NOMO-1 treated with dmso at 0.1 percent for 144 hours (cell line): ENCODE measurements around the gene MSN.
"Not testable (repeated sequence)": the region's sequence is repeated elsewhere in the genome, so short reads cannot be mapped to it uniquely, and the experiment has no call there.

Experiments
- DNase-seq: peaks from one replicate; lab custom pipeline; 2025; ENCODE audit not compliant: unreplicated experiment; lab: John Stamatoyannopoulos, UW

MSN gene

DNA sequence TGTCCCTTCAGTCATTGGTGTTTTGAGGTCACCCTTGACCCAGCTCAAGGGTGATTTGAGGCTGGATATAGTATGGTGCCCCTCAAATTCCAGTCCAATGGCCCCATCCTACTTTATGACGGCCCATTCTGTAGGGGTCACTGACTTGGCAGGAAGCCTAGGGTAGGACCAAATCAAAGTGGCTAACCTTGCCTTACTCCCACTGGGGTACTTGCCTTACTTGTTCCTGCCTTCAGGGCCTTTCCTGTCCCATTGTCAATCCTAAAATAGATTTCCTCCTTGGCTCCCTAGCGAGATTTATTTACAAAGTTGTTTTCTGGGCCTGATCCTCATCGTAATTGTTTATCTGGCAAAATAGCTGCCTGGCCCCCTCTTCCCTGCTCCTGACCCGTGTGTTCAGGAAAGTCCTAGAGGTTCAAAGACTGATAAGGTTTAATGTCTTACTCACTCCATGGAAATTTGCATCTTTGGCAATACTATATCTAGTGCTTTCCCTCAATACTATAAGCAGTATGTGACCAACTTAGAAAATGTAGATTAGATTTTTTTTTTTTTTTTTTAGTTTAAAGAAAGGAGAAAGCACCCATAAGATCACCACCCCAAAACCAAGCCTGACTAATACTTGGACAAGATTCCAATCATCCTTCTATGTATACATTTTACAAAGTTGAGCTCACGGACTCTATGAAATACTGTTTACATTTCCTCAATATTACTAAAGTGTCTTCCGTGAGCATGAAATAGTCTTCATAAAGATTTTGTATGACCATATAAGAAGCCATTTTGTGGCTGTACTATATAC lies 44.8 kb downstream of the MSN start:
- no peak for DNase-seq

DNA sequence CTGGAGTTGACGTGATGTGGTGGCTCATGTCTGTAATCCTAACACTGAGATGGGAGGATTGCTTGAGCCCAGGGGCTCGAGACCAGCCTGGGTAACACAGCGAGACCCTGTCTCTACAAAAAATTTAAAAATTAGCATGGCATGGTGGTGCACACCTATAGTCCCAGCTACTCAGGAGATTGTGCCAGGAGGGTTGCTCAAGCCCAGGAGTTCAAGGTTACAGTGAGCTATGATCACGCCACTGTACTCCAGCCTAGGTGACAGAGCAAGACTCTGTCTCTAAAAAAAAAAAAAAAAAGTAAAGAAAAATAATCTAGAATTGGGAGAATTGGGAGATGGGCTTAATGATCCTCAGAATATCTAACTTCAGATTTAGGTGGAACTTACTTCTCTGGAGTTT lies 51.1 kb downstream of the MSN start:
- DNase-seq: no peak

DNA sequence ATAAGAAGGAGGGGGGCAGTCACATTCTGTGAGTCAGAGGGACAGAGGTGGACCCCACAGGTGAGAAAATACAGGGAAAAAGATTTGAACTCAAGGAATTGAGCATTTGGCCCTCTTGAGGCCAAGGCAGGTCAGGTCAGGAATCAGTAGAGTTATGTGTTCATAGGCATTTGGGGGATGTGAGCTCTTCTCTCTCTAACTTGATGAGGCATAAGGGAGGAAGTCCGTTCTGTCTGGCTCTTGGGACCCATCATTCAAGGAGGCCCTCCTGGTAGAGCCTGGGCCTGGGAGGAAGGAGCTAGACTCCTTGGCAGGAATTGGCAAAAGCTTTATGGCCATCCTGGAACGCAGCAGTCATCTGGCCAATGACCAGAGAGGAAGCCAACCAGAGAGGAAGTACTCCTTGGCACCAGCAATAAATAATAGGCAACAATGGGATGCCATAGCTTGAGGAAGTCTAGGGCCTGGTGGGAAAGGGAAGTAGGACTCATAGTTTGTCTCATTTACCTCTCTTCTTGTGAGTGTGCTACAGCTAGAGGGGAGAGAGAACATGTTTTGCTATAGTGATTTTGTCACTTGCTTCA lies 53.0 kb downstream of the MSN start:
- DNase-seq: peak; percentile 68

DNA sequence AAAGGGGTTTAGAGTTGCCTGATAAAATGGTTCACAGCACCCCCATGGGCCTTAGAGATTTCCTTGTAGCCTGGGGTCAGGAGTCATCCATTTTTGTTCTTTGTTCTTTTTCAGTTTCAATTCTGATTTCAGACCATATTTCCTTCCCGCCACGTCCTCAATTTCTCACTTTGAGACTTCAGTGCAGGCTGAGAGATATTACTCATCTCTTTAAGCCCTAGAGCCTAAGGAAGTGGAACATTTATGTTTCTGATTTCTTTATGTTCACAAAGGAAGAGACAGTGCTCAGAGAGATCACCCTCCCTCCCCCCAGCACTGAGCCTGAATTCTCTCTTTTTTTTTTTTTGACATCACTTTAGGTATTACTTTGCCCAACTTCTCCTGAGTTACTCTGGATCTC lies 56.3 kb downstream of the MSN start:
- no peak for DNase-seq

DNA sequence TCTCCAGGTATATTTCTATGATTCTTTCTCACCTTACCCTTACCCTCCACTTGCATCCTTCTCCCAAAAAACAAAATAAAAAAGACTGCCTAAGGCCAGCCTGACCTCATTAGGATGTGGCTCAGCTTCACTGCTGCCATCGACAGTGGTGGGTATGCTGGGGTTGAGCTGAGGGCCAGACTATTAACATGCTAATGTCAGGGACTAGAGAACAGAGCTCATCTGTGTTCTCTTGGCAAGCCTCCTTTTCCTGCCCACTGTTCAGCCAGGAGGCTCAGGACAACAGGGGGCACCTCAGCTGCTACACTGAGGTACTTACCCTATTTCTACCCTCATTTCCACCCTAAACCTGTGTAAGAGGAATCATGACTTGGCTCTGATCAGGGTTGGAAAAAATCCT lies 59.3 kb downstream of the MSN start:
- DNase-seq: no peak

DNA sequence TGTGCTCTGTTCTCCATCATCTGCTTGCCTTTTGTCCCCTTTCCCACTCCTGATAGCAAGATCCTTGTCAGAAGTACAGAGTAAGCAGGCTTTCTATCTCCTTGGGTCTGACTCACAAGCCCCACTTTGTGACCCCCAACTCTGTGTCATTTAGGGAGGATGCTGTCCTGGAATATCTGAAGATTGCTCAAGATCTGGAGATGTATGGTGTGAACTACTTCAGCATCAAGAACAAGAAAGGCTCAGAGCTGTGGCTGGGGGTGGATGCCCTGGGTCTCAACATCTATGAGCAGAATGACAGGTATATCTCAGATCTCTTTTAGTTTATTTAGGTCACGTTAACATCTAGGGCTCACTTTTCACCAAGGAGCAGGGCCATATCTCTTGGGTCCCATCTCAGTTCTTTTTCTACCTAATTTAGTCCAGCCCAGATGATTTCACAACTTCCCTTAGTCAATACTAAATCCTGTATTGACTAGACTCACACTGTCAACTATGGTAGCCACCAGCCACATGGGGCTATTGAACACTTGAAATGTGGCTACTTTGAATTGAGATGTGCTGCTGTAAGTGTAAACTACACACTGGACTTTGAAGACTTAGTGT lies 64.3 kb downstream of the MSN start:
- no peak for DNase-seq

DNA sequence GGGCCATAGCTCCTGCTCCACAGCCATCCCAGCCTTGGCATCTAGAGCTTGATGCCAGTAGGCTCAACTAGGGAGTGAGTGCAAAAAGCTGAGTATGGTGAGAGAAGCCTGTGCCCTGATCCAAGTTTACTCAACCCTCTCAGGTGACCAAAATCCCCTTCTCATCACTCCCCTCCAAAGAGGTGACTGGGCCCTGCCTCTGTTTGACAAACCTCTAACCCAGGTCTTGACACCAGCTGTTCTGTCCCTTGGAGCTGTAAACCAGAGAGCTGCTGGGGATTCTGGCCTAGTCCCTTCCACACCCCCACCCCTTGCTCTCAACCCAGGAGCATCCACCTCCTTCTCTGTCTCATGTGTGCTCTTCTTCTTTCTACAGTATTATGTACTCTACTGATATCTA lies 73.5 kb downstream of the MSN start:
- DNase-seq: no peak

DNA sequence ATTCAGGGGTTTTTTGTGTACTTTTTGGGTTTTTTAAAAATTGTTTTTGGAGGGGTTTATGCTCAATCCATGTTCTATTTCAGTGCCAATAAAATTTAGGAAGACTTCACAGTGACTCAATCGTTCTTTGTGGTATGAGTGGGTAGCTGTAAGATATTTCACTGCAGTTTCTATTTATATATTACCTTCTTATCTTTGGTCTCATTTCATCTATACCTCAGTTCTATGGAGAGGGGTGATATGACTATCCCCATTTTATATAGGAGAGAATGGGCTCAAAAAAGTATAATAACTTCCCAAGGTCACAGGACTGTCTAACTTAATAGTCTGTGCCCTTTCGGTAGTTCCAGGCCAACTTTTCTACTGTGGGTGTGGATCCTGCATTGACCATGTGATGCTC lies 74.4 kb downstream of the MSN start:
- no peak for DNase-seq

DNA sequence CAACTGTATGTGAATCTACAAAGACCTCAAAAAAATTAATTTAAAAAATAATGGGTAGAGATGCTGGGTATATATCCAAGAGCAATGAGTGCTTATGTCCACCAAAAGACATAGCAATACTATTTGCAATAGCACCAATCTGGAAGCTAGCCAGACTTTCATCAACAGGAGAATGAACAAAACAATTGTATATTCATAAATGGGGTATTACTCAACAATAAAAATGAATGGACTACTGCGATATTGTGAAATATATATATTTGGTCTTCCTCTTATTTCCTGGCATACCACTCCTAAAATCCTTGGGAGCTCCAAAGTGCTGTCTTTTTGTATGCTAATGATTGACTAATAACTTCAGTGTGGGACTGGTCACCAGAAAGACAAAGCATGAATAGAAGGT lies 77.5 kb downstream of the MSN start:
- DNase-seq: no peak

DNA sequence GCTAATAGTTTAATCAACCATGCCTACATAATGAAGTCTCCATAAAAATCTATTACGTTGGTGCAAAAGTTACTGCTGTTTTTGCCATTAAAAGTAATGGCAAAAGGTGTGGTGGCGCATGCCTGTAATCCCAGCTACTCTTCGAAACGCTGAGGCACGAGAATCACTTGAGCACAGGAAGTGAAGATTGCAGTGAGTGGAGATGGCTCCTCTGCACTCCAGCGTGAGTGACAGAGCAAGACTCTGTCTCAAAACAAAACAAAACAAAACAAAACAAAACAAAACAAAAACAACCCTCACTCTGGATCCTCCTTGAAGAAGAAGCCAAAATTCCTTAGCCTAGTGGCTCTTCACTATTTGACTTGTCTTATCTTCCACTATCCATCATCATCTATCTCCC lies 78.0 kb downstream of the MSN start:
- no peak for DNase-seq

DNA sequence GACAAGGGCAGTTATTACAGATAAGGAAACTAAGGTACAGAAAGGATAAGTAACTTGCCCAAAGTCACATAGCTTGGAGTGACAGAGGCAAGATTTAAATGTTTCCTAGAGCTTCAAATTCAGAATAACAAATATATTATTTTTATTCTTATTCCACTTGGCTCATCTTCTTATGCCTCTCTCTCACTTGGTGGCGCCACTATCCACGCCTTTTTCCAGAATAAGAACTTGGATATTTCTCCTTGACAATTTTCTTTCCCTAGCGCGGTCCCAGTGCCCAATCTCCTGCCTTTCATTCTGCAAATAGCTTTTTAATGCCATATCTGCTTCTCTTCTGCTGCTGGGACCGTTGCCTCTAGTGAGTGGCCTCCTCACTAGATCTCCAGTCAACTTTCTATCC lies 78.5 kb downstream of the MSN start:
- peak; percentile 14 for DNase-seq

DNA sequence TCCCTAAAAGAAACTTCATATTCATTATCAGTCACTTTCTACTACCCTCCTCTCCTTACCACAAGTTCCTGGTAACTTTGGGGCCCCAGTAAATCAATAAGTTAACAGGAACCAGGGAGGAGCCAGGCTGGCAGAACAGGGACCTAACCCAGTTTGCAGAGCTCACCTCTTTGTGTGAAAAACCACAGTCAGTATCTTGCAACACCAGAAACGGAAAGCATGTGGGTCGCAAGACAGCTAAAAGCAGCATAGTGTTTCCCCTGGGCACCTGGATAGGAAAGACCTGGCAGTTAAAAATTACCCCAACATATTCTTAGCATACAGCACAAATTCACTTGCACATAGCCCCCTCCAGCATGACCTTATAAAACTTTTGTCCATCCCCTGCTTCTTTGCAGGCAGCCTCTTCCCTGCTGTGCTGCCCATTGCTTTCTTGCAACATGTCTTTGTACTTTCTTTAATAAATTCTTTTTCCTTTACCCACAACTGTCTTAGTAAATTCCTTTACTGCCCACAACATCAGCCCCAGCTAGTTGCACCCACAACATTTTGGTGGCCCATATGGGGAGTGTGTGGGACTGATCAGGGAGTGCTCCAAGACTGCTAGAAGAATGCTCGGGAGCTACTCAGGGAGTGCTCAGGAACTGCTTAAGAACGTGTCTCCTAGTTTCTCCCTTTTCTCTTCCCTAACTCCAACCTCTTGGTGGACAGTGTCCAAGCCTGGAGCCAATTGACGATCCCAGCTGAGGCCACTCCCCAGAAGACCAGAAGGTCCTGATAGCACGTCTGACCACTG lies 83.4 kb downstream of the MSN start:
- peak; percentile 97 for DNase-seq

DNA sequence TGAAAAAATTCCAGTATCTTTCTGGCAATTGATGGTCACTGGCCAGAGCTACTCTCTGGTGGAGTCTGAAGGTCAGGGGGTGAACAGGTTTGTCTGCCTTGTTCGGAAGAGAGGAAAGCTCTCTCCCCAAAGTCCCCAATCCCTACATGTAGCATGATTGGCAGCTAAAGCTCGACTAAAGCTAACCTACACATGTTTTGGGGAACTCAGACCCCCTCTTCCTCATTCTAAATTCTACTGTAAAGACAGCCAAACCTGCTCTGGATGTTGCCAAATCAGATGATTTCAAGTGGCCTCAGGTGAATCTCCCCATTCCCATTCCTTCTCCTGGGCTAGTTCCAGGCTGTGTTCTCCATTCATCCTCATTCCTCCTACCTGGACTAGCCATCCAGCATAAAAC lies 84.1 kb downstream of the MSN start:
- DNase-seq: no peak

DNA sequence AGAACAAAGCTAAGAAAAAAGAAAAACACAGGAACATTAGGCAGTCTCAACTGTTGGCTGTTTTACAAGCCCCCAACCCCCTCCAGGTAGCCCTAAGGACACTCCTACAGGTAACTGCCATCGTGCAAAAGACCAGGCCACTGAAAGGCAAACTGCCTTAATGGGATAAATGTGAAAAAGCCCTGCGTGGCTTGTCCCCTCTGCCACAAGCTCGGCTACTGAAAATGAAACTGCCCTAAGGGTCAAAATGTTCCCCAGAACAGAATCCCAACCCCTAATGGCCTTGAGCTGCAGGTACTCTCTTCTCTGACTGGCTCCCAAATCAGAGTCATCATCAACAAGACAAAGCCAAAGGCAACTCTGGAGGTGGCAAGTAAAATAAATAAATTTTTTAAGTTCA lies 84.8 kb downstream of the MSN start:
- no peak for DNase-seq

DNA sequence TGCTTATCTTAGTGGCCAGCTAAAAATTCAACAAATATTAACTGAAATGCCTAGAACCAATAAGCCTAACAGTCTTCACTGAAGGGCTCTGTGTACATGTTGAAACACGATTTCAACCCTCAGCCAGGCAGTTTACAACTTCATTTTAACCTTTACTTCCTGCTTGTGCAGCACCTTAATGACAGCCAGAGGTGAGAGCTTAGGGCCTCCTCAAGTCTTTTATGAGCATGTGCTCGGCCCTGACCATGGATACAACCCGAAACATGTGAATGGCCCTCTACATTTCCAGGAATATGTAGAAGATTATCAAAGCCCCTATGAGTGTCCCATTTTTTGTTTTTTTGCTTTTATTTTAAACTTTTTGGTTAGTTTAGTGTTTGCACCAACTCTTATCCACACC lies 88.3 kb downstream of the MSN start:
- no peak for DNase-seq

DNA sequence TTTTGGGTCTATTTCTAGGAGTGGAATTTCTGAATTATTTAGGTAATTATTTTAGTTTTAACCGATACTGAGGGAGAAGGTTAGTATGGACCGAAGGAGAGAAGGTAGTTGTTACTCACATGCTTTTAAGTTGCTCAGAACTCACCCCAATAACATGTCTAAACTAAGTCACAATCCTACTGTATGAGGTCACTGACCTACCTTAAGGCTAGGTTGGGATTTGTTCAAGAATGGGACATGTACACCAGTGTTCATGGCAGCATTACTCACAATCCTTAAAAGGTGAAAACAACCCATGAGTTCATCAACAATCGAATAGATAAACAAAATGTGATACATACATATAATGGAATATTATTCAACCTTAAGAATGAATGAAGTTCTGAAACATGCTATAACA lies 90.5 kb downstream of the MSN start:
- no peak for DNase-seq

DNA sequence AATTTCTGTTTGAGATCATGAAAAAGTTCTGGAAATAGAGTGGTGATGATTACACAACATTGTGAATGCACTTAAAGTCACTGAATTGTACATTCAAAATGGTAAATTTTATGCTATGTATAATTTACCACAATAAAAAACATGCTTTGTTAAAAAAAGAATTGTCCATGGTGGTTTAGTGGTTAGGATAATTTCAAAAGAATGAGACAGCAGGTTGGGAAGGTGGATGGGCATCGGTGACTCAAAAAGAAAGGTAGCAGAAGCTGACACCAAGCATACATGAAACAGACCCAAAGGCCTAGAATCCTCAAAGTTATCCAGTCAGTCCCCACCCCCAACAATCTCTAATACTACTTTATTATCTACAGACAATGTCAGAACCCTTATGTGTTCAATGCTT lies 91.1 kb downstream of the MSN start:
- no peak for DNase-seq

DNA sequence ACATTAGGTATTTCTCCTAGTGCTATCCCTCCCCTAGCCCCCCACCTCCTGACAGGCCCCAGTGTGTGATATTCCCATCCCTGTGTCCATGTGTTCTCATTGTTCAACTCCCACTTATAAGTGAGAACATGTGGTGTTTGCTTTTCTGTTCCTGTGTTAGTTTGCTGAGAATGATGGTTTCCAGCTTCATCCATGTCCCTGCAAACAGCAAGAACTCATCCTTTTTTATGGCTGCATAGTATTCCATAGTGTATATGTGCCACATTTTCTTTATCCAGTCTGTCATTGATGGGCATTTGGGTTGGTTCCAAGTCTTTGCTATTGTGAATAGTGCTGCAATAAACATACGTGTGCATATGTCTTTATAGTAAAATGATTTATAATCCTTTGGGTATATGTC lies 92.1 kb downstream of the MSN start:
- not testable (repeated sequence) for DNase-seq

DNA sequence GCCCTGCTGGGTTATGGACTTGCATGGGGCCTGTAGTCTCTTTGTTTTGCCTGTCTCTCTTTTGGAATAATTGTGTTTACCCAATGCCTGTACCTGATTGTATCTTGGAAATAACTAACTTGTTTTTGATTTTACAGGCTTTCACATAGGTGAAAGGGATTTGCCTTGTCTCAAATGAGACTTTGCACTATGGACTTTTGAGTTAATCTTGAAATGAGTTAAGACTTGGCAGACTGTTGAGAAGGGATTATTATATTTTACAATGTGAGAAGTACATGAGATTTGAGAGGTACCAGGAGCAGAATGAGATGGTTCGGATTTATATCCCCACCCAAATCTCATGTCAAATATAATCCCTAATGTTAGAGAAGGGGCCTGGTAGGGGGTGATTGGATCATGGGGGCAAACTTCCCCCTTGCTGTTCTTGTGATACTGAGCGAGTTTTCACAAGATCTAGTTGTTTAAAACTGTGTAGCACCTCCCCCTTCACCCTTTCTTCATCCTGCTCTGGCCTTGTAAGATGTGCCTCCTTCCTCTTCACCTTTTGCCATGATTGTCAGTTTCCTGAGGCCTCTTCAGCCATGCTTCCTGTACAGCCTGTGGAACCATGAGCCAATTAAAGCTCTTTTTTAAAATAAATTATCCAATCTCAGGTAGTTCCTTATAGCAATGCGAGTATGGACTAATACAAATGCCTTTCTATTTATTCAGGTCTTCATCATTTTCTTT lies 102.3 kb downstream of the MSN start:
- DNase-seq: no peak

DNA sequence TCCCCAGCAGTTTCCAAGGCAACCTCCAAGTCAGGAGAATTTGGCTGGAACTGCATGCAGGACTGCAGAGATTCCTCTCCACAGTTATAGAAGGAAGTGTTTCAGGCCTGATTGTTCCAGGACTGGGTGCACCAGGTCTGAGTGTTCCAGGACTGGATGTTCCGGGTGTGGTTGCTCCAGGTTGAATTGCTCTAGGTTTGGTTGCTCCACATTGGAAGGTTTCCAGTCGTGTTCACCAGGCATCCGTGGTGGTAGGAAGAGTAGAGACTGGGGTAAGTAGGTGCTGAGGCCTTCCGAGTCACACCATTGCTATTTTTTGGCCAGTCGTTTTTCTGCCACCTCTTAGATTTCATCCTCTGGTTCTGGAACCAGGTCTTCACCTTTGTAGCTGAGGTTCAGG lies 105.4 kb downstream of the MSN start:
- no peak for DNase-seq

DNA sequence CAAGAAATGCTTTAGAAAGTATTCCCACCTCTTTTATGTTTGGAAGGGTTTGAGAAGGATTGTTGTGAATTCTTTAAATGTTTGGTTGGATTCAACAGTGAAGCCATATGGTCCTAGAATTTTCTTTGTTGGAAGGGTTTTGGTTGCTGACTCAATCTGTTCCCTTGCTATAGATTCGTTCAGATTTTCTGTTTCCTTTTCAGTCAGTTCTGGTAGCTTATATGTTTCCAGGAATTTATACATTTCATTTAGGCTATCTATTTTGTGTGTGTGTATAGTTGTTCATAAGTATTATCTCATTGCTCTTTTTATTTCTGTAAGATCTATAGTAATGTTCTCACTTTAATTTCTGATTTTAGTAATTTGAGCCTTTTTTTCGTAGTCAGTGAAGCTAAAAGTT lies 114.4 kb downstream of the MSN start:
- no peak for DNase-seq
